ENCODE data around the gene CHD9NB.
A peak's percentile ranks its signal among the peaks of the same experiment; 100 is the strongest.

The CHD9NB gene

GRCh38 chr16:53052519-53053501 is at the start of gene CHD9NB:
CHD9NB (minus strand) TSS chr16:53052897; CDS start chr16:53044158, 8,739 bp downstream.
- DNase-seq (ENCODE audit: low spot score): no peak

GRCh38 chr16:53100889-53101288 is 48.2 kb upstream of the CHD9NB start:
- no peak for DNase-seq (ENCODE audit: low spot score)

GRCh38 chr16:53100131-53100748 is 47.5 kb upstream of the CHD9NB start:
- no peak for DNase-seq (ENCODE audit: low spot score)

- DNase-seq (ENCODE audit: low spot score): no peak
Observed at GRCh38 chr16:53099318-53100130, 46.8 kb upstream of the CHD9NB start.

- DNase-seq (ENCODE audit: low spot score): peak; percentile 91
Observed at GRCh38 chr16:53098526-53099317, 46.0 kb upstream of the CHD9NB start.

GRCh38 chr16:53097190-53097589 is 44.5 kb upstream of the CHD9NB start:
- no peak for DNase-seq (ENCODE audit: low spot score)

GRCh38 chr16:53094013-53094630 is 41.4 kb upstream of the CHD9NB start:
- DNase-seq (ENCODE audit: low spot score): peak; percentile 22

GRCh38 chr16:53093162-53093744 is 40.6 kb upstream of the CHD9NB start:
- no peak for DNase-seq (ENCODE audit: low spot score)

- DNase-seq (ENCODE audit: low spot score): no peak
Observed at GRCh38 chr16:53092284-53092683, 39.6 kb upstream of the CHD9NB start.

- DNase-seq (ENCODE audit: low spot score): peak; percentile 44
Observed at GRCh38 chr16:53091466-53092211, 38.9 kb upstream of the CHD9NB start.

GRCh38 chr16:53090591-53091411 is 38.1 kb upstream of the CHD9NB start:
- no peak for DNase-seq (ENCODE audit: low spot score)

- no peak for DNase-seq (ENCODE audit: low spot score)
Observed at GRCh38 chr16:53090286-53090590, 37.5 kb upstream of the CHD9NB start.

GRCh38 chr16:53089434-53090285 is 37.0 kb upstream of the CHD9NB start:
- DNase-seq (ENCODE audit: low spot score): no peak

GRCh38 chr16:53087101-53087500 is 34.4 kb upstream of the CHD9NB start:
- DNase-seq (ENCODE audit: low spot score): no peak

GRCh38 chr16:53085931-53086421 is 33.3 kb upstream of the CHD9NB start:
- DNase-seq (ENCODE audit: low spot score): no peak

GRCh38 chr16:53085369-53085843 is 32.7 kb upstream of the CHD9NB start:
- DNase-seq (ENCODE audit: low spot score): no peak

- no peak for DNase-seq (ENCODE audit: low spot score)
Observed at GRCh38 chr16:53084746-53085334, 32.1 kb upstream of the CHD9NB start.

- no peak for DNase-seq (ENCODE audit: low spot score)
Observed at GRCh38 chr16:53084141-53084541, 31.4 kb upstream of the CHD9NB start.

Data from NAMALWA (cell line).